ENCODE measurements around the gene WNK4. TPM values are rescaled to one million over a fixed set of nuclear protein-coding genes. Genes with fewer than 3 reads are reported as not detected.
"Not testable (repeated sequence)": the region's sequence is repeated elsewhere in the genome, so short reads cannot be mapped to it uniquely, and the experiment has no call there.

WNK4 gene
- 3.9 TPM for polyA plus RNA-seq (2013, experiment 1 of 2)
- 4.1 TPM for polyA plus RNA-seq (2013, experiment 2 of 2)

DNA sequence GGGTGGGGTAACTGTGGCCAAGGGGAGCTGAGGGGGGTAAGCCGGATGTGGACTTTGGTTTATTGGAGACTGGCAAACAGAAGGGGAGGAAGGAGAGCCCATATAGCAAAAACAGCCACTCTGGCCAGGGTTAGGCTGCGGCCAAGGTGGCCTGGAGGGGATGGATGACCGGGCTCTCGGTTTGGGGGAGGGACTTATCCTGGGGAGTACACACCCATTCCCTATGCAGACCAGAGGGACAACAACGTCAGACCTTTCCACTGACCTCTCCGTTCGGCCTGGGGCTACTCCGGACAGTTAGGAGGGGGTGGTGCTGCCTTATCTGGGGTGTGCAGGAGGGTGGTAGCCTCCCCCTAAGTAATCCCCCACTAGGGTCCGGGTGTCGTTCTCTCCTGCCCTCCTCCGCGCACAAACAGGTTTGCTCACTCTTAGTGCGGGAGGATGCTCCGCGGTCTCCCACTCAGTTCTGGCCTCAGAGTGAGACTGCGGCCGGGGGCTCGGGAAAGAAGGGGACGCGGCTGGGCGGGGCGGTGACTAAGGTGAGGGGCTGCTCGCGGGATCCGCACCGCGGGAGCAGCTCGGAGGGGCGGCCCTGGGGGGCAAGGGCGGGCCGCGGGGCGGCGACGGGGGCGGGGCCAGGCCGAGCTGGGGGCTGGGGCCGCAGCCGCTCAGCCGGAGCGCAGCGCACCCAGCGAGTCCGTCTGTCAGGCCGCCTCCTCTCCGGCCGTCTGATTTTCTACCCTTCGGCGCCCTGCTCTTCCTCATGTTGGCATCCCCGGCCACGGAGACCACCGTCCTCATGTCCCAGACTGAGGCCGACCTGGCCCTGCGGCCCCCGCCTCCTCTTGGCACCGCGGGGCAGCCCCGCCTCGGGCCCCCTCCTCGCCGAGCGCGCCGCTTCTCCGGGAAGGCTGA, at the start of gene WNK4:
TSS of gene WNK4 (plus strand) at position 675 of the 915 bp plus-strand sequence. CDS start at position 764, 89 bp downstream.
- WGBS, 2 experiments (ENCODE audit: insufficient coverage in 2 of 2) = 2% methylated on average over 47 to 51 of the region's 65 CpGs
- peak within 1 kb of the TSS; percentile 45 for H3K27ac ChIP-seq (ENCODE audit: low read depth, low read length, severe bottlenecking)
- H3K4me3 ChIP-seq (ENCODE audit: extremely low read depth, insufficient read depth, low read length, poor library complexity, severe bottlenecking) = peak within 1 kb of the TSS; percentile 53
- H3K36me3 ChIP-seq (ENCODE audit: control insufficient read depth, insufficient read depth, low read length) = peaks cover 50% of the 10 kb centered on the region
- peaks cover 40% of the 10 kb centered on the region for H3K4me1 ChIP-seq (ENCODE audit: control insufficient read depth, insufficient read depth, low read length, poor library complexity, severe bottlenecking)
- H3K9me3 ChIP-seq (ENCODE audit: control insufficient read depth, low read length) = no peaks in the 10 kb centered on the region

- peaks cover 4% of the 10 kb centered on the region for H3K36me3 ChIP-seq (ENCODE audit: control insufficient read depth, insufficient read depth, low read length)
- peaks cover 5% of the 10 kb centered on the region for H3K9me3 ChIP-seq (ENCODE audit: control insufficient read depth, low read length)
- no peak overlapping the region for H3K27ac ChIP-seq (ENCODE audit: low read depth, low read length, severe bottlenecking)
- WGBS, 2 experiments (ENCODE audit: insufficient coverage in 2 of 2) = no CpG with 5 or more reads among the region's 1 CpG
- no peak overlapping the region for H3K4me3 ChIP-seq (ENCODE audit: extremely low read depth, insufficient read depth, low read length, poor library complexity, severe bottlenecking)
- peaks cover 6% of the 10 kb centered on the region for H3K4me1 ChIP-seq (ENCODE audit: control insufficient read depth, insufficient read depth, low read length, poor library complexity, severe bottlenecking)
Measured at GRCh38 chr17:42740699-42741098, 39.7 kb upstream of the WNK4 start.

- not testable (repeated sequence) for H3K4me1 ChIP-seq (ENCODE audit: control insufficient read depth, insufficient read depth, low read length, poor library complexity, severe bottlenecking); H3K4me3 ChIP-seq (ENCODE audit: extremely low read depth, insufficient read depth, low read length, poor library complexity, severe bottlenecking); H3K27ac ChIP-seq (ENCODE audit: low read depth, low read length, severe bottlenecking); H3K9me3 ChIP-seq (ENCODE audit: control insufficient read depth, low read length); H3K36me3 ChIP-seq (ENCODE audit: control insufficient read depth, insufficient read depth, low read length)
- WGBS, 2 experiments (ENCODE audit: insufficient coverage in 2 of 2) = 96 to 100% methylated on average over 6 to 8 of the region's 11 CpGs
Measured at GRCh38 chr17:42742916-42743315, 37.5 kb upstream of the WNK4 start.

DNA sequence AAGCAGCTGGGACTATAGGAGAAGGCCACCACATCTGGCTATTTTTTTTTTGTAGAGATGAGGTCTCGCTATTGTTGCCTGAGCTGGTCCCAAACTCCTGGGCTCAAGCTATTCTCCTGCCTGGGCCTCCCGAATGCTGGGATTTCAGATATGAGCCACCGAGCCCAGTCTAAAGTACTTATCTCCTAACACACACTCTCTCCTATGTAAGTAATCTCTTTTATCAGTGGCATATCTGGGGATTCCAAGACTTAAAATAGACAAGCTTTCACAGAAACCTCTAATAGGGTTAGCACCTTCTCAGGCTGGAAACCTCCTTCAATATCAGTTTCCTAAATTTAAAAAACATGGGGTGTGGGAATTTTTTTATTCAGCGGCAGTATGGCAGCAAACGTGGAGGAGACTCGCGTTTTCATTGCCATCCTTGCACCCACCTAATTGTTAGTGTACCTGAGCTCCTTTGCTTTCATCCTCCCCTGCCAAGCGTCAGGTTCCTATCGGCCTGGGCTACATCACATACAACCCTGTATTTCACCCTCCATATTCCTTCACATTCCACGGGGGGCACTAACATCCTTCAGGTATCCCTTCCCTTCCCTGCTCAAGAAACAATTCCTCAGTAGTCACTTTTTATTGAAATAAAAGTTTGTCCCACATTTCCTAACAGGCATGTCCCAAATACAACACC, 36.7 kb upstream of the WNK4 start:
- WGBS, 2 experiments (ENCODE audit: insufficient coverage in 2 of 2) = 50 to 78% methylated on average over 5 to 9 of the region's 10 CpGs
- H3K9me3 ChIP-seq (ENCODE audit: control insufficient read depth, low read length) = peaks cover 5% of the 10 kb centered on the region
- H3K27ac ChIP-seq (ENCODE audit: low read depth, low read length, severe bottlenecking) = peak overlapping the region; percentile 80
- peak overlapping the region; percentile 67 for H3K4me3 ChIP-seq (ENCODE audit: extremely low read depth, insufficient read depth, low read length, poor library complexity, severe bottlenecking)
- peaks cover 6% of the 10 kb centered on the region for H3K4me1 ChIP-seq (ENCODE audit: control insufficient read depth, insufficient read depth, low read length, poor library complexity, severe bottlenecking)
- H3K36me3 ChIP-seq (ENCODE audit: control insufficient read depth, insufficient read depth, low read length) = peaks cover 4% of the 10 kb centered on the region

DNA sequence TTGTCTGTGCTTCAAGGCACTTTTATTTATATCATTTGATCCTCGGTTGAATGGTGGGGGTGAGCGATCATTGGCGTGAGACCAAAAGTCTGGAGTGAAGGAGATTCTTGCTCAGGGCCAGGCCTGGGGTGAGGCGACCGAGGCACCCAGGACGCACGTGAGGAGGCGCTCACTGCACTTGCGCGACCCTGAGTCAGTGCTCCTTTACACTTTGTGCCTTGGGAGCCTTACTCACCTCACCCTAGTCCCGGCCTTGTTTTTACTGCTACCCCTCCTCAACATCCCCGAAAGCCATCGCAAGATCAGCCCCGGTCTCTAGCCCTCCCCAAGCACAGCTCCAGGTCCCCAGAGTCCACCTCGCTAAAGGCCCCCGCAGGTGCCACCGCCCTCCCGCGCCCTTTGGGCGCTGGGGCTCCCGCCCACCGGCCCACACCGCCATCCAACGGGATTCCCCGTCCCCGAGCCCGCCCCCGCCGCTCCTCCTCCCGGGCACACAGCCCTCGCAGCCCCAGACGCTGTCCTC, 36.1 kb upstream of the WNK4 start:
- 2 to 5% methylated on average over 11 to 17 of the region's 32 CpGs for WGBS, 2 experiments (ENCODE audit: insufficient coverage in 2 of 2)
- Histone ChIP-seq H3K36me3 (ENCODE audit: control insufficient read depth, insufficient read depth, low read length) (peaks cover 4% of the 10 kb centered on the region), H3K4me3 (ENCODE audit: extremely low read depth, insufficient read depth, low read length, poor library complexity, severe bottlenecking) (peak overlapping the region; percentile 67), H3K27ac (ENCODE audit: low read depth, low read length, severe bottlenecking) (peak overlapping the region; percentile 80), H3K4me1 (ENCODE audit: control insufficient read depth, insufficient read depth, low read length, poor library complexity, severe bottlenecking) (peaks cover 6% of the 10 kb centered on the region), H3K9me3 (ENCODE audit: control insufficient read depth, low read length) (peaks cover 5% of the 10 kb centered on the region)

GRCh38 chr17:42744806-42745617, 35.4 kb upstream of the WNK4 start, which contains the start of gene EZH1:
EZH1 (minus strand) TSS chr17:42745040; CDS start chr17:42728941, 16,099 bp downstream.
- Histone ChIP-seq H3K36me3 (ENCODE audit: control insufficient read depth, insufficient read depth, low read length) (peaks cover 4% of the 10 kb centered on the region), H3K27ac (ENCODE audit: low read depth, low read length, severe bottlenecking) (peak within 1 kb of the TSS; percentile 80), H3K4me1 (ENCODE audit: control insufficient read depth, insufficient read depth, low read length, poor library complexity, severe bottlenecking) (peaks cover 8% of the 10 kb centered on the region), H3K4me3 (ENCODE audit: extremely low read depth, insufficient read depth, low read length, poor library complexity, severe bottlenecking) (peak within 1 kb of the TSS; percentile 67), H3K9me3 (ENCODE audit: control insufficient read depth, low read length) (peaks cover 5% of the 10 kb centered on the region)
- 11 to 16% methylated on average over 23 to 30 of the region's 50 CpGs for WGBS, 2 experiments (ENCODE audit: insufficient coverage in 2 of 2)

- Histone ChIP-seq H3K27ac (ENCODE audit: low read depth, low read length, severe bottlenecking) (no peak overlapping the region), H3K4me3 (ENCODE audit: extremely low read depth, insufficient read depth, low read length, poor library complexity, severe bottlenecking) (no peak overlapping the region), H3K4me1 (ENCODE audit: control insufficient read depth, insufficient read depth, low read length, poor library complexity, severe bottlenecking) (peaks cover 8% of the 10 kb centered on the region), H3K36me3 (ENCODE audit: control insufficient read depth, insufficient read depth, low read length) (no peaks in the 10 kb centered on the region), H3K9me3 (ENCODE audit: control insufficient read depth, low read length) (peaks cover 5% of the 10 kb centered on the region)
- 51 to 73% methylated on average over 3 to 4 of the region's 7 CpGs for WGBS, 2 experiments (ENCODE audit: insufficient coverage in 2 of 2)
Measured at GRCh38 chr17:42748202-42748907, 32.1 kb upstream of the WNK4 start.

DNA sequence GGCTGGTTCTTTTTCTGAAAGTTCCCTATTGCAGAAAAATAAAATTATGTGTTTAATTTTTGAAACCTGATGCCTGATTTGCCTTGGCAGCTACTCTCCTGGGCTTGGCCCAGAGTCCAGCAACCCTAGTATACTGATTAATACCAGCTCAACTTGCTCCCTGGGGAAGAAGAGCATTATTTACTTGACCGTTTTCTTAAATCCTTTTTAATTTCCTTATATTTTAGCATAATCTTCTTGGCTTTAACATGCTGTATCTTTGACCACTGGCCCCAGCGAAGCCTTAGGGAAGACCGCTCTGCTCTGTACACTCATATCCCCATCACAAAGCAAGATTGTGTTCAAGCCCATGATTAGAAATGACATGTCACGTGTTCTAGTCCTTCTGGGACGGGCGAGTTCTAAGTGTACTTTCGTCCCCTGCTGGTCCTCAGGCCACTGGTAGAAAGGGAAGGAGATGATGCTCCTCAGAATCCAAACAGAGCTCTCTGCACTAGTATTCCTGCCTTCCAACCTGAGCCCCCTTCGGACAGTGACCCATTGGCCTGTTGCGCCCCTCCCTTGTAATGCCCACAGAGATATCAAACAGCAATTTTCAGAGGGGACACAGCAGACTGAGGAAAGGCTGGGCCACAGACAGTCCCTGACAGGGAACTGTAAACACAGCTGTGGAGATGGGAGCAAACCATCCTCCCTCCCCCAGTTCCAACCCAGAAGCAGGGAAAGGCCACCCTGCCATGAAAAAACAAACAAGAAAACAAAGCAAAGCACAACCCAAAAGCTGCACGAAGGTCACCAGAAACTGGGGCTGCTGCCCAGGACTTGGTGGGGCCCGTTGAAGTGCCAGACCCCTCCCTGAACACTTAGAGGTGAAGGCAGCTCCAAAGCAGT, 31.3 kb upstream of the WNK4 start:
- Histone ChIP-seq H3K4me1 (ENCODE audit: control insufficient read depth, insufficient read depth, low read length, poor library complexity, severe bottlenecking) (peaks cover 3% of the 10 kb centered on the region), H3K9me3 (ENCODE audit: control insufficient read depth, low read length) (peaks cover 5% of the 10 kb centered on the region), H3K27ac (ENCODE audit: low read depth, low read length, severe bottlenecking) (no peak overlapping the region), H3K4me3 (ENCODE audit: extremely low read depth, insufficient read depth, low read length, poor library complexity, severe bottlenecking) (no peak overlapping the region), H3K36me3 (ENCODE audit: control insufficient read depth, insufficient read depth, low read length) (no peaks in the 10 kb centered on the region)
- WGBS, 2 experiments (ENCODE audit: insufficient coverage in 2 of 2) = 89 to 94% methylated on average over 4 to 8 of the region's 11 CpGs

- Histone ChIP-seq H3K9me3 (ENCODE audit: control insufficient read depth, low read length) (no peaks in the 10 kb centered on the region), H3K4me3 (ENCODE audit: extremely low read depth, insufficient read depth, low read length, poor library complexity, severe bottlenecking) (no peak overlapping the region), H3K4me1 (ENCODE audit: control insufficient read depth, insufficient read depth, low read length, poor library complexity, severe bottlenecking) (peaks cover 3% of the 10 kb centered on the region), H3K27ac (ENCODE audit: low read depth, low read length, severe bottlenecking) (no peak overlapping the region), H3K36me3 (ENCODE audit: control insufficient read depth, insufficient read depth, low read length) (no peaks in the 10 kb centered on the region)
- 88 to 93% methylated on average over 3 of the region's 3 CpGs for WGBS, 2 experiments (ENCODE audit: insufficient coverage in 2 of 2)
Measured at GRCh38 chr17:42750739-42751344, 29.6 kb upstream of the WNK4 start.

Measured in mesodermal cell (in vitro differentiated cells).